Measurements from ENCODE around the gene SUSD1.
"Not testable (repeated sequence)": the region's sequence is repeated elsewhere in the genome, so short reads cannot be mapped to it uniquely, and the experiment has no call there.

- not testable (repeated sequence) for TF ChIP-seq CTCF, POLR2A (IDR thresholded peaks at IDR 0.05)
These were observed 46.7 kb downstream of the SUSD1 start for GRCh38 chr9:112128399-112128798.

Data from lower leg skin (tissue), 3 donors.